Neuronal stem cell (in vitro differentiated cells): ENCODE results near the gene IQGAP1.
"Not testable (repeated sequence)": the region's sequence is repeated elsewhere in the genome, so short reads cannot be mapped to it uniquely, and the experiment has no call there.

Experiments
- DNase-seq: peaks from one replicate; pipeline ENCODE4 v3.0.0-alpha.2; 2013; ENCODE audit warnings: low spot score
- H2AFZ ChIP-seq: one replicate; pipeline ENCODE4 v1.6.1; 2013; ENCODE audit warnings: mild to moderate bottlenecking, low read length, inconsistent platforms
- H2AK5ac ChIP-seq: 2 replicates; pipeline ENCODE4 v1.6.1; 2013; ENCODE audit warnings: low read depth, mild to moderate bottlenecking, inconsistent platforms, low read length, moderate library complexity, mixed read lengths
- H2BK120ac ChIP-seq: 2 replicates; pipeline ENCODE4 v1.6.1; 2013; ENCODE audit warnings: low read depth, mild to moderate bottlenecking, inconsistent platforms, low read length, moderate library complexity, mixed read lengths
- H2BK12ac ChIP-seq: one replicate; pipeline ENCODE4 v1.6.1; 2013; ENCODE audit warnings: low read length, inconsistent platforms
- H2BK15ac ChIP-seq: 2 replicates; pipeline ENCODE4 v1.6.1; 2013; ENCODE audit warnings: mild to moderate bottlenecking, low read length, inconsistent platforms, mixed read lengths
- H2BK5ac ChIP-seq: one replicate; pipeline ENCODE4 v1.6.1; 2013; ENCODE audit warnings: inconsistent platforms, mild to moderate bottlenecking, low read length, moderate library complexity
- H3K14ac ChIP-seq: one replicate; pipeline ENCODE4 v1.6.1; 2013; ENCODE audit warnings: low read length, inconsistent platforms
- H3K18ac ChIP-seq: 2 replicates; pipeline ENCODE4 v1.6.1; 2013; ENCODE audit warnings: low read length, inconsistent platforms
- H3K23ac ChIP-seq: 2 replicates; pipeline ENCODE4 v1.6.1; 2013; ENCODE audit warnings: low read depth, mild to moderate bottlenecking, mixed read lengths, low read length, inconsistent platforms; ENCODE audit not compliant: poor library complexity
- H3K27ac ChIP-seq: replicated peaks from 3 replicates; pipeline ENCODE4 v1.5.1; 2013; ENCODE audit warnings: low read length, inconsistent platforms
- H3K27me3 ChIP-seq, 3 experiments: 2 replicates each; pipeline ENCODE4 v1.6.1; 2013; ENCODE audit warnings: low read length in 3 of 3, mild to moderate bottlenecking in 2 of 3, inconsistent platforms in 1 of 3, low read depth in 1 of 3, mixed read lengths in 1 of 3, moderate library complexity in 1 of 3; ENCODE audit not compliant: control insufficient read depth in 3 of 3, insufficient read depth in 3 of 3
- H3K36me3 ChIP-seq, 2 donors: replicated peaks in 1 of 2; 2 replicates each; pipeline ENCODE4 v1.6.1; 2013; ENCODE audit warnings: low read length in 2 of 2; ENCODE audit not compliant: control insufficient read depth in 2 of 2, insufficient read depth in 2 of 2
- H3K4ac ChIP-seq: 2 replicates; pipeline ENCODE4 v1.6.1; 2013; ENCODE audit warnings: inconsistent platforms, mild to moderate bottlenecking, low read length, moderate library complexity
- H3K4me1 ChIP-seq, 2 donors: 1 replicate in 1 of 2; 2 replicates in 1 of 2; pipeline ENCODE4 v1.6.1; 2013; ENCODE audit warnings: low read length in 2 of 2, low read depth in 1 of 2; ENCODE audit not compliant: control insufficient read depth in 2 of 2, insufficient read depth in 1 of 2
- H3K4me2 ChIP-seq: one replicate; pipeline ENCODE4 v1.6.1; 2013; ENCODE audit warnings: mild to moderate bottlenecking, low read length, inconsistent platforms; ENCODE audit not compliant: insufficient read depth, poor library complexity, severe bottlenecking
- H3K4me3 ChIP-seq, 2 donors: 2 replicates each; pipeline ENCODE4 v1.5.1; 2013; ENCODE audit warnings: low read length in 2 of 2, mild to moderate bottlenecking in 2 of 2, inconsistent platforms in 1 of 2, moderate library complexity in 1 of 2
- H3K79me1 ChIP-seq: one replicate; pipeline ENCODE4 v1.6.1; 2013; ENCODE audit warnings: low read depth, mild to moderate bottlenecking, inconsistent platforms, low read length, moderate library complexity
- H3K9ac ChIP-seq: one replicate; pipeline ENCODE4 v1.6.1; 2013; ENCODE audit warnings: mild to moderate bottlenecking, low read depth, low read length, inconsistent platforms; ENCODE audit not compliant: poor library complexity
- H3K9me3 ChIP-seq, 2 donors: replicated peaks in 1 of 2; 2 replicates each; pipeline versions ENCODE3 to v1.6.1; 2013; ENCODE audit warnings: low read length in 2 of 2, mild to moderate bottlenecking in 2 of 2, inconsistent platforms in 1 of 2, low read depth in 1 of 2, mixed read lengths in 1 of 2, moderate library complexity in 1 of 2; ENCODE audit not compliant: control insufficient read depth in 2 of 2, insufficient read depth in 1 of 2
- H4K8ac ChIP-seq: one replicate; pipeline ENCODE4 v1.6.1; 2013; ENCODE audit warnings: low read depth, mild to moderate bottlenecking, inconsistent platforms, low read length, moderate library complexity
- H4K91ac ChIP-seq: one replicate; pipeline ENCODE4 v1.6.1; 2013; ENCODE audit warnings: low read length, low read depth, mild to moderate bottlenecking, inconsistent platforms; ENCODE audit not compliant: poor library complexity
- WGBS, 2 donors: extraction: QIAGEN DNeasy Blood & Tissue Kit; methylation state at CpG; one replicate each; pipeline ENCODE4 v1.1.7; 2013; ENCODE audit warnings: missing lambda C conversion rate in 2 of 2, mixed read lengths in 1 of 2; ENCODE audit not compliant: insufficient read length in 2 of 2, insufficient replicate concordance in 1 of 2; ENCODE audit errors: extremely low coverage in 2 of 2; 5-methylcytosine and 5-hydroxymethylcytosine counted together

Gene IQGAP1

GRCh38 chr15:90409587-90409986 lies 21.5 kb downstream of the IQGAP1 start:
- H3K4me2 ChIP-seq, H2BK120ac ChIP-seq, H4K91ac ChIP-seq, H3K23ac ChIP-seq, H4K8ac ChIP-seq, H2AK5ac ChIP-seq, DNase-seq, H2AFZ ChIP-seq, H2BK5ac ChIP-seq, H3K27ac ChIP-seq, H2BK12ac ChIP-seq, H3K14ac ChIP-seq, H3K4me3 ChIP-seq, H3K36me3 ChIP-seq, H3K18ac ChIP-seq, H3K27me3 ChIP-seq, H3K79me1 ChIP-seq, H3K9me3 ChIP-seq, H2BK15ac ChIP-seq, H3K4ac ChIP-seq, H3K9ac ChIP-seq, H3K4me1 ChIP-seq: not testable (repeated sequence)
- WGBS, 2 donors = no CpG with 5 or more reads among the region's 3 CpGs

DNA sequence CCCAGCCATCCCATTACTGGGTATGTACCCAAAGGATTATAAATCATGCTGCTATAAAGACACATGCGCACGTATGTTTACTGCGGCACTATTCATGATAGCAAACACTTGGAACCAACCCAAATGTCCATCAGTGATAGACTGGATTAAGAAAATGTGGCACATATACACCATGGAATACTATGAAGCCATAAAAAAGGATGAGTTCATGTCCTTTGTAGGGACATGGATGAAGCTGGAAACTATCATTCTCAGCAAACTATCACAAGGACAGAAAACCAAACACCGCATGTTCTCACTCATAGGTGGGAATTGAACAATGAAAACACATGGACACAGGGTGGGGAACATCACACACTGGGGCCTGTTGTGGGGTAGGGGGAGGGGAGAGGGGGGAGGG lies 22.3 kb downstream of the IQGAP1 start:
- H2BK12ac ChIP-seq, H3K9ac ChIP-seq, H3K14ac ChIP-seq, H4K91ac ChIP-seq, H4K8ac ChIP-seq, H3K4me2 ChIP-seq, H2BK120ac ChIP-seq, H3K4me1 ChIP-seq, H3K27me3 ChIP-seq, H3K9me3 ChIP-seq, H3K23ac ChIP-seq, H2BK5ac ChIP-seq, H3K4ac ChIP-seq, H2AFZ ChIP-seq, H3K27ac ChIP-seq, H2AK5ac ChIP-seq, H3K36me3 ChIP-seq, H3K79me1 ChIP-seq, H2BK15ac ChIP-seq, H3K18ac ChIP-seq, H3K4me3 ChIP-seq, DNase-seq: not testable (repeated sequence)
- WGBS, 2 donors = no CpG with 5 or more reads among the region's 4 CpGs

DNA sequence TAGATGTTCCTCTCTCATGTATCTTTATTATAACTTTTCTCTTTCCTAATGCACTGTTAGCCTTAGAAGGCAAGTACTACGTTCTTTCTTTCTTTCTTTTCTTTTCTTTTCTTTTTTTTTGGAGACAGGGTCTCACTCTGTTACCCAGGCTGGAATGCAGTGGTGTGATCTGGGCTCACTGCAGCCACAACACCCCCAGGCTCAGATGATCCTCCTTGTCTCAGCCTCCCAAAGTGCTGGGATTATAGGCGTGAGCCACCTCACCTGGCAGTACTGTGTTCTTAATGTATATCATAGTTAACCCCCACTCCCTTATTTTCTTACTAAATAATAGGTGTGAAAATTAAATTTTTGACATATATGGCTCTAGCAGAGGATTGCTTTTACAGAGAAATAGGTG lies 23.1 kb downstream of the IQGAP1 start:
- Histone ChIP-seq H2AK5ac (no peak overlapping the region), H3K27me3 (no peaks in the 10 kb centered on the region), H3K4ac (no peak overlapping the region), H3K36me3 (no peaks in the 10 kb centered on the region), H3K4me3 (no peak overlapping the region), H3K9ac (no peak overlapping the region), H3K14ac (no peak overlapping the region), H3K4me1 (peaks cover 4 to 5% of the 10 kb centered on the region in 2 donors), H2BK5ac (no peak overlapping the region), H2BK15ac (no peak overlapping the region), H4K91ac (no peak overlapping the region), H3K9me3 (peaks cover 0 to 3% of the 10 kb centered on the region in 2 donors), H2BK120ac (no peak overlapping the region), H3K4me2 (no peak overlapping the region), H3K23ac (no peak overlapping the region), H3K79me1 (no peaks in the 10 kb centered on the region), H2BK12ac (no peak overlapping the region), H2AFZ (no peak overlapping the region), H4K8ac (no peak overlapping the region), H3K18ac (no peak overlapping the region), H3K27ac (no peak overlapping the region)
- WGBS, 2 donors = no CpG with 5 or more reads among the region's 2 CpGs
- DNase-seq = no peak

DNA sequence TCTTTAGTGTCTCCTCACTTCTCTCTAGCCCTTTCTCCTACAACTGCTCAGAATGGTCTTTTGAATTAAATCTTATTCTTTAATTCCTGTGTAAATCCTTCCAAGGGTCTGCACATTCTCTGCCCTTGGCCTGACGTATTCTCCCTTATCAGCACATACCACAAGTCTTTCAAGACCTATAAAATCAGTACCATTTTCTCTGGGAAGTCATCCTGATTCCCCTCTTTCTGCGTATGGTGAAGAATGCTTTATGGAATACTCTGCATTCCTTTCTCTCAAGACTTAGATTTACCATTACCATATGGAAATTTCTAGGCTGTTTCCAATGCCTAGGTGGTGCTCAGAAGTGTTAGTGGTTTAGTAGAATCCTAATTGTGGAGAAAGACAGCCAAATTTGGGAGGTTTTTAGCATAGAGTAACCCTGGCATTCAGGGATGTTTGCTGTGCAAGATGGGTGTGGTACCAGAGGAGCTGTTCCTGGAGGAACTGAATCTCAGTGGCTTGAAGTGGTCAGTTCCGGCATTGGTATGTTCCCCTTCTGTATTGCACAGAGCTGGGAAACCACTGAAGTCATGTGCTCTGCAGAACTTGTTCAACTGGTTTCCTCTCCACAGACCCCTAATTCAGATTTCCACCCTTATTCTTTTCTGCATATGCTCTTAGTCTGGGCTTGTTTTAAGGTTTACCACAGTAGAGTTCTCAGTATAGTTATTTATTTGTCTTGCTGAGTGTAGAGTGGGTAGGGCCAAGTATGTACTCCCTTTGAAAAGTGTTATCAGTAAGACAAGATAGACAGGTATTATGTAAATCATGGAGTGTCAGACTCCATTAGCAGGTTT lies 24.5 kb downstream of the IQGAP1 start:
- no CpG with 5 or more reads among the region's 3 CpGs for WGBS, 2 donors
- Histone ChIP-seq H3K4me1 (peaks cover 4 to 5% of the 10 kb centered on the region in 2 donors), H3K27me3 (no peaks in the 10 kb centered on the region), H3K4me3 (no peak overlapping the region), H2AFZ (no peak overlapping the region), H2BK15ac (no peak overlapping the region), H3K27ac (no peak overlapping the region), H3K79me1 (no peaks in the 10 kb centered on the region), H3K9ac (no peak overlapping the region), H3K9me3 (peaks cover 0 to 3% of the 10 kb centered on the region in 2 donors), H2BK12ac (no peak overlapping the region), H2BK120ac (no peak overlapping the region), H3K36me3 (no peaks in the 10 kb centered on the region), H3K4me2 (no peak overlapping the region), H2BK5ac (no peak overlapping the region), H2AK5ac (no peak overlapping the region), H3K14ac (no peak overlapping the region), H3K23ac (no peak overlapping the region), H4K91ac (no peak overlapping the region), H3K18ac (no peak overlapping the region), H3K4ac (no peak overlapping the region), H4K8ac (no peak overlapping the region)
- DNase-seq = no peak
